RPMI8226 (cell line): Measurements from ENCODE around the gene PALM2AKAP2.

Source experiments
- DNase-seq: peaks from one replicate; pipeline ENCODE4 v3.0.0-alpha.2; 2015

Gene PALM2AKAP2

DNA sequence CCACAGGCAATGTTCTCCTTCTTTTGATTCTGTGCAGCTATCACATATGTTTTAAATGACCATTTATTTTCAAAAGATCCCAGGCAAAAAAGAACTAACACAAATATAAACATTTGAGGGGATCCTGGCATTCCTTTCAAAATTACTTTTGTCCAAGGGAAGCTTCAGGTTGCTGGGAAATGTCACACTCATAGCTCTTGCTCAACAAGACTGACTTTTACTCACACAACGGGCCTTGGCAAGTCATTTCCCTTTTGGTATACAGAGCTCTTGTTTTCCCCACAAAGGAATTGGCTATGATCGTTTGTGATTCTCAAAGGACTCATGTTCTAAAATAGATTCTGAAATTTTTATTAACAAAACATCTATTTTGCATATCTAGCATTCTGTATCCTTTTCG is 4.5 kb upstream of the PALM2AKAP2 start:
- no peak for DNase-seq

DNA sequence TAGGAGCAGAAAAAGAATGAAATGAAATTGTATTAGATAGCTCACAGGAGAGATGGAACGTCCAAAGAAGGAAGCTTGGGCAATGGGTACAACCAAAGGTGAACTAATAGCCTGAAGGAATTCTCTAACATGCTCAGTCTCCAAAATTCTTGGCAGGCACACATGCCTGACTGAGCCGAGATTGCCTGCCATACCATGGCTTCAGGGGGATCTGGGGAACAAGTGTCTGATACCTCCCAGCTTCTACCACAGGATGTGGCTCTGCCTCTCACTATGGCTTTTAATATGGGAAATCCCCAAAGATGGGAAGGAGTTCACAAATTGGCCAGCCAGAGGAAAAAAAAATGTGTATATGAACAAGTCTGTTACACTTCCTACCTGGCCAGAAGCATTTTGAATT is 3.6 kb upstream of the PALM2AKAP2 start:
- DNase-seq = no peak

DNA sequence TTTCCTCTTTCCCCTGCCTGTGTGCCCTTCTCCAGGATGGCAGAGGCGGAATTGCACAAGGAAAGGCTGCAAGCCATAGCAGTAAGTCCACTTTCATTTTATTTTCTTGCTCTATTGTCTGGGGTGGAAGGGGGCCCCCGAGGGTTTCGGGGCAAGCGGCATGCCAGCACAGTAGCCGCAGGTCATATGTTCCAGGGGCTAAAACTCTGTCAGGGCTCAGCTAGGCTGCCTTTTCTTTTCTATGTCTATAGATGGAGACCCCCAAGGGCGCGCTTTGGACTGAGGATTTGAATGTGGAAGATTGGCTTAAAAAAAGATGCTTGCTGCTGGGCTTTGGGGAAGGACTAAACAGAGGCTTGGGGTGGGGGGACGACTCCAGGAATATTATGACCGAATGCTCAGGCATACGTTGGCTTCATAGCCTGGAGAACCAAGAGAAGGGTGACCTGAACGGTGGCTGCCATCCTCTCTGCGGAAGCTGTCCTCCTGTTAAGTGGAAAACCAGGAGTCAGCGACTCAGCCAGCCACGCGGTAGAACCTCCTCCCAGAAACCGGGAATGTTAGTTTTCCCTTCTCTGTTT is 545 bp downstream of the PALM2AKAP2 start:
- no peak for DNase-seq

DNA sequence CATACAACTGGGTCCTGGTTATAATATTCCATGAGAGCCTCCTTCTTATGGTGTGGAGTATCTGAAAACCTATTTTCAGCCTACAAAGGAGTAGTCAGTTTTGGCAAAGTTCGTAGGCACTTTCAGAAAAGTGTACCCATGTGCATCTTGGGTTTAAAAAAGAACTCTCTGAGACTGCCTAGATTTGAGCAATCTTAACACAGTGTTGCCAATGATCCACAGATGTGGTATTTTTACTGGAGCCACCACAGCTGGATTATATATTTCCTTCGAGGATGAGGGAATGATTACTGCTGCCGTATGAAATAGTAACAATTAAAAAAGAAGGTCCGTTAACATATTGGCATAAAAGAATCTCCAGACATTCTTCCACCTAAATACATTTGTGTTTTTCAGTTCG is 1.1 kb downstream of the PALM2AKAP2 start:
- no peak for DNase-seq

DNA sequence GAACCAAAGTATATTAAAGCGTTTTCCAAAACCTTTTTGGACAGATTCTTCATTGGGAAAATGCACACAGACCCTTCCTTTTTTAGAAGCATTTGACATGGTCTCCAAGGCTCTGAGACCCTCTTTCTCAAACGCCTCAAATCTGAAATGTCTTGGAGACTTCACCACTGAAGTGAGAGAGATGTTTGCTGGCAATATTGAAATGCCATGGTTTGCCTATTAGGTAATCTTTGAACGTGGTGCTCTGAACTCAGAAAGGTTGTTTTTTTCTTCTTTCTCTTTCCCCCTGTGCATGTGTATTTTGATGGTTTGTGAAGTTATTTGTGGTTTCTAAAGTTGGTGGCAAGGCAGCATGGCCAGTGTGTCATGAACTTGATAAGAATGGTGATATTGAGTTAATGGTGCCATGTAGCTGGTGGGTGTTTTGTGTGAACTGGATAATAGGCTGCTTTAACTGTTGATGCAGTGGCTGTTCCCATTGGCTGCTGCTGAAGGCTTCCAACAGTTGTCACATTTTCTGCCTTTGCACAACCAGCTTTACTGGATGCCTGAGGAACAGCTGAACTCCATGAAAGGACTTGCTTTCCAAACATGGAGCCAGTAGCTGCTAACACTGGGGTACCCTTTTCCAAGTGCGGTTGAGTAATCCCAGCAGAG is 1.7 kb downstream of the PALM2AKAP2 start:
- no peak for DNase-seq

DNA sequence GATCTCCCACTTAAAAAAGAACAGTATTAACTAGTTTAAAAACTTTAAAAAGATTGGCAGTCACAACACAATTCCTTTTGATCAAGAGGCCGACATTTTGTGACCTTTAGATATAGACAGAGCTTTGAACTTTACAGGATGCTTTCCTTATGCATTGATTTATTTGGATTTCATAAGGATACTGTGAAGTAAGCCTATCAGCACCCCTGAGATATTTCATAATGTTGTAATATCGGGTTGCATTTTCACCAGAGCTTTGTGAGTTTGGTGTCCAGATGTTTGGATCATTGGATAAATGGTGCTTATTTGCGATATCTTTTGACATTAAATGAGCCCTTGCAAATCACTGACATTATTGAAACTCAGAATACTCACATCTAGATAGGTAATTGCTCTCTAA is 7.7 kb downstream of the PALM2AKAP2 start:
- no peak for DNase-seq

DNA sequence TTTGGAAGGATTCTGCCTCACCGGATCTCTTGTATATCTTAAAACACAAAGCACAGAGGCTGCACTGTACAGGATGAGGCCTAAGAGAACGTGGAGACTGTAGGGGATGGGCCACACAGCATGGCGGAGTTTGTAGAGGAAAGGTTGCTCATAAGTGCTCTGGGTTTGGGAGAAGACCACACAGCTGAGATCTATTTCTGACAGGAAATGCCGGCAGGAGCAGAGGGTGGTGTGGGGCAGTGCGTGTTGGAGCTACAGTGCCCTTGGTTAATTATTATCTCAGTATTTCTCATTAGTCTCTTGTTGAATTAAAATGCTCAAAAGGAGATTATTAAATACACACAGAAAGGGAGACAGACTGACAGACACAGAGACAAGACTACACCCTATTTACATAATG is 9.6 kb downstream of the PALM2AKAP2 start:
- no peak for DNase-seq

DNA sequence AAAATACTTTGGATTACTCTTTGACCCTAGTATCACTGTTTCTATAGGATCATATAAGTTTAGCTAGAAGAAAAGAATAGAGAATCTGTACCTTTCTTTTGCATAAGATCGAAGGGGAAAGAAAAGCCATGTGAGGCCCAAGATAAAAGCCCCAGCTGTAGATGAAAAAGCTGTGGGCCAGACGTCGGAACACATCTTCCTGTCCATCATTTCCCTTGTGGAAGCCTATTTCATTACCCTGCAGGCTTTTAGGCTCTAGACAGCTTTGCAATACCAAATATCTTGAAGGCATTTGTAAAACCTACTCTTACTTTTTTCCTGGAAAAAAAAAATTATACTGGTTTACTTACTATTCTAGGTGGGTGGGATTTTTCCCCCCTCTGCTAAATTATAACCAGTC is 10.0 kb downstream of the PALM2AKAP2 start:
- DNase-seq = no peak

DNA sequence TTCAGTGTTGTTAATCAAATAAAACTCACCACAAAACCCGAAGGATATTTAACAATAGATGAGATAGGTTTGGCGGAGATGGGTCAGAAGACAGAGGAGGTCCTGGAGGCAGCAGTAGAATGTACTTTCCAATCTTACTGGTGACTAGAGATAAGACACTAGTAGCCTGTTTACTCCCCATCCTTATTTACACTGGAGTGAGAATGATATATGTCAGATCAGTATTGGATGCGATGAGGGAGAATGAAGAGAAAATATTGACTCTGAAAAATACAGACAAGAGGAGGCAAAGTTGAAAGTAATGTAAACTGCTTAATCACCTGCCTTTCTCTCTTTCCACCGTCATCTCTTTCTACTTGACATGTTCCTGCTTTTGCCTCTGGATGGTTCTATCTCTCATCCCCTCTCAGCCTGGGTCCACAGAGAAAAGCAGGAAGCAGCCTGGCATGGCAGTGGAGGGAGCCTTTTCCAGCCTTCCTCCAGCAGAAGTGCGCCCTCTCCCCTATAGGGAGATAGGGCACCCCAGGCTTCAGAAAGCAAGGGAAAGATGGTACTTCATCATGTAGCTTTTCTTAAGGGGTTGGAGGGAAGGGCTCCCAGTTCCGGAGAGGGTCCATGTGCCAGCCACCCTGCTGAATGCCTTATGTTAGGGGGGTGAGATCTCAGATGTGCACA is 11.1 kb downstream of the PALM2AKAP2 start:
- DNase-seq = no peak

DNA sequence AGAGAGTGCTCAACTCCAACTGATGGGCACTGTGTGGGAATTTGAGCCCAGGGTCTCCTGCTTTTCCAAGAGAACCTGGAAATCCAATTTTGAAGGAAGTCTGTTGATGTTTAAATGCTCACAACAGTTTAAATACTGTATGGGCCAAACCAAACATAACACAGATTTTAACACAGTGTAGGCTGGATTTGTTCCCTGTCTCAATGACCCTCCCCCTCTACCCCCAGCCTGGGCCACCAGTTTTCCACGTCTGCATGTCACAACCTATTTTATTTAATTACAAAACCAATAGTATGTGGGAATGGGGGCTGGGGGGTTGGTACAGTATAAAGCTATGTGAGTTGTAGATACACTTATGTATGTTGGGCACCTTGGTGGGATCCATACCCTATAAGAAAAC is 11.7 kb downstream of the PALM2AKAP2 start:
- no peak for DNase-seq

DNA sequence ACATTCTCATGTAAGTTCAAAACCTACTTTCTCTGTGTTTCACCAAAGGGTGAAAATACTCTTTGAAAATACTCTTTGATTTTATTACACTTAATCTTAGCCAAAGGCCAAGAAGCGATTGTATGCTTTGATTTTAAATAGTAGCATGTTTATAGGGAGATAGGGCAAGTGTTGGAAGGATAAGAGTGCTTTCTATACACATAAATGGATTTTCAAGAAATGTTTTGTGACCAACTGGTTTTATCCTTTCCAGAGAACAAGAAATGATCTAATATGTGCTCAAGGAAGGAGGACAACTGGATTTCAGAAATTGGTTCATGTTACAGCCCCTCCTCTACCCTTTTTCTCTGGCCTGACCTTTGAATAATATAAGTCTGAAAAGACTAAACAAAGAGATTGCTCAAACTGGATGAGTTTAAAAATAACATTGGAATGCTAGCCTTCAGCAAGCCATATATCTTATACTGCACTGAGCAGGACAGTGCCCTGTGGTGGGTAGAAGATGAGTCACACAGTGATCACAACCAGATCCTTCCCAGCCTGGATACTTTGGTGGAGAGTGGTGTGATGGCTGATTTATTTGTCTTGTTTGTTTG is 13.1 kb downstream of the PALM2AKAP2 start:
- DNase-seq = no peak

DNA sequence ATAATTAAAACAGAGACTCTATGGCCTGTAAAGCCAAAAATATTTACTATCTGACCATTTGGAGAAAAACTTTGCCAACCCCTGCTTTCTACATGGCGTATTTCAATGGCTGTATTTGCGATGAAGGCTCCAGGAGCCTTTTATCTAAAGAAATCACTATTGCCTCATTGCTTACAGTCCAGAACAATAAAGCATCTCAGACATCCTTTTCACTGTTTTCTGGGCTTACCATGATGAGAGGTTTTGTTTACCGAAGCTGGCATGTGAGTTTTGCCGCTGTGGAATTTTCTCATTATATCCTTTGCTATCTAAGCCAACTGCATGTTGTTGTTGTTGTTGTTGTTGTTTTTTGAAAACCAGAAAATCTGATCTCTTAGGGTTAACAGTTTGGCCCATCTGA is 13.9 kb downstream of the PALM2AKAP2 start:
- no peak for DNase-seq

DNA sequence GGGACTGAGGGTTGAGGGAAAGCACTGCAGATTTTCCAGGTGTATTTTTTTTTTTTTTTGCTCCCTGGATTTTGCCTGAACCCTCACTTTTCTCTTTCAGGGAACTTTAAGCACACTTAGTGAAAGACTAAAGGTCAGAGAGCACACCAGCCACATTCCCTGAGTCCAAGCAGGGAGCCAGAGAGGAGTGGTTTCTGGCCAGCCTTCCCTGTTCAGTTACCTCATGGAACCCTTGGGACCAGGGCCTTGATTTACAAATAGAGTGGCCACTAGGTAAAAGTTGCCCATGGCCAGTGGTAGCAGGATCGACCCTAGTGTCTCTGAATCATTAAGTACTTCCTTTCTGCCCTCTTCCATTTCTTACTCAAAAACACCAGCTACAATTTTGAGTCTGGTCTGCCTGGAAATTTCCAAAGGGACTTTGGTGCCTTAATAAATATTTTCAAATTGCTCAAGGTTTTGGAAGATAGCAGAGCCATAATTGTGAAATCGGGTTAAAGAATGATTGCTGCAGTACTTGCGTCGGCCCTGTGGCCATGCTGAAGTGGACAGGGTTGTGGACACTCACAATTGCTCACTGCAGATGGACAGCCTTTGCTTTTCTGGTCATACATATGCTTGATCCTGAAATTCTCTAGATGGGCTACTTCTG is 14.5 kb downstream of the PALM2AKAP2 start:
- DNase-seq = no peak

DNA sequence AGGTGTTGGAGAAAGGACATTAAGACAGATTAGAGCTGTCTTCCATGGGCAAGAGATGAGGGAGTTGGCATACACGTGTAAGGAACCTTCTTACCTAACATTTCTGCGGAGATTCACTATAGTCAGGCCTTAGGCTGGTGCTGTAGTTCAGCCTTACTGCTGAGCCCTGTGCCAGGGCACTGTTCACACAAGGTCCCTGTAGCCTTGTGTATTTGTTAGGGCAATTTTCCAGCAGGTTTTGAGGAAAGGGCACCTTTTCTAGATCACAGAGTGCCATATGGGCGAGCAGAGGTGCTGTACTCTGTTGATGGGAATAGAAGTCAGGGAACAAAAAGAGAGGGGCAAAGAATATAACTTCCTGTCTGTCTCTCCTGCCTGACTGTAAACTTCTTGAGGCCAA is 15.6 kb downstream of the PALM2AKAP2 start:
- no peak for DNase-seq

DNA sequence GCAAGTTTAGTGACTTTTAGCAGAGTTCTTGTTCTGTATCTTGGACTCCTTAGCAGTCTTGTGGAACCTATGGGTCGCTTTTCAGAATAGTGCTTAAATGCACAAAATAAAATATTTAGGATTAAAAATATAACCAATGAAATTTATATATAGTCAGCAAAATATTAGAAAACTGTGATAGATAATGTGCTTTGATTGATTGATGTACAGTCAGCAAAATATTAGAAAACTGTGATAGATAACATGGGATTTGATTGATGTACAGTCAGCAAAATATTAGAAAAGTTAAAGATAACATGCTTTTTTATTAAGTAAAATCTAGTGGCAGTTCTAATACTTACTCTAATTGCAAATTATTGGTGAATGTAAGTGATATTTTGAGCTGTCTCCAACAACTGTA is 16.1 kb downstream of the PALM2AKAP2 start:
- no peak for DNase-seq

DNA sequence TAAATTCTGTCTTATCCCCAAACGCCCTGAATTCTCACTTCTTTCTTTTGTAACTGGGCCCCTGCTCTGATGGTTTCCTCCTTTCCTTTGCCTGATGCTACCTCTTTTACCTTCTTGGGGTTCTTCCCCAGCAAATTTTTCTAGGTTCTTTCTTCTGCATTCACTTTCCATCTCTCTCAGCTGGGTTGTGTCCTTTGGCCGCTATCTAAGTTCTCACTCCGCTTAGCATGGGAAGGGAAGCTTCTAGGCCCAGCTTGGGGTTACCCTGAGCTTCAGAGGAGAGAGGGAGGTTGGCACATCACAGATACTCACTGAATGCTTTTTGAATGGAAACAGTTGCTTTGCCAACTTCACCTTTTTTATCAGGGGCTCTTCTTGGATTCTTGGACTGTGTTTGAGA is 17.0 kb downstream of the PALM2AKAP2 start:
- no peak for DNase-seq

DNA sequence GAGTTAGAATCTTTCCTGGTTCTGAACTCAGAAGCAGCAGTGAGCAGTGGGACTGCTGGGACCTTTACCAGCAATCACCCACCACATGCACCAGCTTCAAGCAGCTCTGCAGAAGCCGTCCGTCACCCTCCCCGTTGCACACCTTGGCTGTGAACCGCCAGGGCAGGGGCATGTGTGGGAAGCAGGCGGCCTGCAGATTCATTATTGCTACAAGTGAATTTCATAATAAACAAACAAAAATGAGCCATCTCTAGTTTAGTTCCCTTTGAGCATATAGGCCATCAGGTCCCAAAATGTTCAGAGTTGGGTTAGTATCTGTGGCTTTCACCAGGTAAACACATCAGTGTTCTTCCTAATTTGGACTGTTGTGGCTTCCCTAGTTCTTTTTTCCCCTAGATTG is 17.5 kb downstream of the PALM2AKAP2 start:
- DNase-seq = no peak

DNA sequence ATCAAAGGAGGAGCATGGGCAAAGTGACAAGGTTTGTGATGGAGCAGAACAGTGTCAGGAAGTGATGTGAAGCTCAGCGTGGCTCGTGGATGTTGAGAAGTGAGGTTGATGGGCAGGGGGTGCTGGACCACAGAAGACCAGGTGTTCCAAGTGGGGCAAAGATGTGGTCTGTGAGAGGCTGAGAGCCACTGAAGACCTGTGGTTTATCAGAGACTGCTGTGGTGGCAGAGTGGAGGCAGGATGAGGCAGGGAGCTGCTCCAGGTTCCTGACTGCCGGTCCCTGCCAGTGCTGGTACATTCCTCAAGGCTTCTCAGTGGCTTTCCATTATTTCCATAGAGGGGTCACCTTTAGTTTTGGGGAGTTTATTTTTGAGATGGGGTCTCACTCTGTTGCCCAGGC is 19.1 kb downstream of the PALM2AKAP2 start:
- DNase-seq = no peak

DNA sequence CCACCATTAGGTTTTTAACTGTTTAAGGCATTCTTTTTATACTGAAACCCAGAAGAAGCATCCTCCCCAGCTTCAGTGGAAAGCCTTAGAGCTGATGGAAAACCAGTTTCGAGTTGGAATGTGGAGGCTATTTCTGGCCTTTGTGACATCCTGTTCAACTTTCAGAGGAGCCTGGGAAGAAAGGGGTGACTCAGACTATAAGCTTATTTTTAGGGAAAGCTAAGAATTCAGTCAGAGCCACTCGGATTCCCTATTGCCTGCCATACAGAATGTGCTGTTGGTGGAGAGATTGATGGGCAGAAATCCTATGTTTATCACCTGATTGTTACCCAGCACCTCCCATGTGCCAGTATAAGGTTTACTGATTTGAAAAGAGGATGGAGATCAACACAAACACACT is 19.8 kb downstream of the PALM2AKAP2 start:
- DNase-seq = no peak

DNA sequence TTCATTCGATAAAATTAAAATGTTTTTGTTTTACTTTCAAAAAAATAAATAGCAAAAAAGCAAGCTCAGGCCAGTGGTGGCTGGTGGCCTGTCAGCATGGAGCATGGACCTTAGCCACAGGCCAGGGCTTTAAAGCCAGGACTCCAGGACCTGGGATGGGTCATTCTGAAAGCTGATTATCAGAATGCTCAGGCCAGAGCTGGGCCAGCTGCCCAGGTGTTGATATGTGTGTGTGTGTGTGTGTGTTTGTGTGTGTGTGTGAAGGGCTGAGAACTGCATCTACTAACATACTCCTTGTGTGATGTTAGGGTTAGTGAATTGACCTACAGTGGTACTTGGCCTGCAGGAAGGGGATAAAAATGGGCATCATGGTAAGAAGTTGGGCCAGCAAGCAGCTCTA is 21.5 kb downstream of the PALM2AKAP2 start:
- DNase-seq = no peak

DNA sequence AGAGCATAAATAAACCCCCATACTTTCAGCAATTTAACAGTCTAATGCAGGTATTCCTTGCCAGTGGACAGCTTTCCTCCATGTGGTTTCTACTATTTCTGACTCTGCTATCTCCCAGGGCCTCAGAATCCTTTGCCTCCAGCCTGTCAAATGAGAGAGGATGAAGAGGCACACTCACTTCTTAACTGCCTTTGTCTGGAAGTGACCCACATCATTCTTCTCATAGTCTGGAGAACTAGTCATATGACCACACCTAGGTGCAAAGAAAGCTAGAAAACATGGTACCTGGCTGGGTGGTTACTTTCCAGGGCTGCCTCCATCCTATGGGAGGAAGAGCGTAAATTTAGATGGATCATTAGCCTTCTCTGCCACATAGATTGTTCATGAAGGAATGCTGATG is 22.5 kb downstream of the PALM2AKAP2 start:
- DNase-seq = no peak

DNA sequence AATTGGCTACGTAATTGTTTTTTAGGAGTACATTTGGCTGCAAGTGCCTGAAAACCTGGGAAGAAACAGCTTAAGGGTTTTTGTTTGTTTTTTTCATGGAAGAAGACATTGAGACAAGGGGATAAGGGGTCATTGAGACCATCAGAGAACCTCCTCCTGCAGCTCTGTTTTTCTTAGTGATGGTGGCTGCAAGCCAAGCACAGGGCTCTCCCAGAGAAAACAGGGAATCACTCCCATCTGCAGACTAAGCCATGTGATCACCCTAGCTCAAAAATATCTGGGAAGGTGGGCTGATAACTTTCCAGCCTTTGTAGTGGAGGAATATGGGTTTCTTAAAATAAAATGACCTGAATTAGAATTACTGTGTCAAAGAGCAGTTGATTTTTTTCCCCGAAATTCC is 25.1 kb downstream of the PALM2AKAP2 start:
- no peak for DNase-seq

DNA sequence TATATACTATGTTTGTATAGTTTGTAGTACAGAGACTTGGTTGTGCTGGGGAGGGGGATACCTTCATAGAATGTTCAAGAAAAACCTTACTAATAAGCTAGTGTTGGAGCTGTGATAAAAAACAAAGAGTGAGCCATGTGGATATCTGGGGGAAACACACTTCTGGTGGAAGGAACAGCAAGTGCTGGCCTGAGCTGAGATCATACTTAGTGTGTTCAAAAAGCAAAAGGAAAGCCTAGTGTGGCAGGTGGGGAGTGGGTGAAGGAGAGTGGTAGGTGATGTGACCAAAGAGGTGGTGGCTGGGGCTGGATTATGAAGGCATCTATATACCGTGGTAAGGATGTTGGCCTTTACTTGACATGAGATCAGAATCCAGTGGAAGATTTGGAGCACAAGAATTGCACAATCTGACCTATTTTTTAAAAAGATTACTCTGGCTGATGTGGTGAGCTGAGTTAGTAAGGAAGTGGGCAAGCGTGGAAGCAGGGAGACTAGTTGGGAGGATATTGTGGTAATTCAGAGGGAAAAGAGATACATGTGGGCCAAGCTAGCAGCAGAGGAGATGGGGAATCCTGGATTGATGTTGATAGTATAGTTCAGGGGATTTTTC is 26.6 kb downstream of the PALM2AKAP2 start:
- DNase-seq = no peak
